HepG2 (cell line): ENCODE data around the gene CKAP2L. TPM values are rescaled to one million over a fixed set of nuclear protein-coding genes. Genes with fewer than 3 reads are reported as not detected.

ENCODE experiments used
- ATAC-seq: fragments of 200-7000 bp; cut with Tn5 transposase; 3 replicates; pipeline ENCODE4 v1.9.1; 2020; ENCODE audit warnings: mild to moderate bottlenecking, moderate library complexity
- BruUV-seq: library from RNA; stranded (reverse); fragments of 400-500 nt; replicated peaks from 2 replicates; lab custom pipeline; 2021; lab: Mats Ljungman, UMichigan
- CTCF ChIA-PET: fragments of 300-600 bp; formaldehyde crosslinking; extraction: SDS; loops from one replicate; lab custom pipeline; 2021; ENCODE audit warnings: low total read pairs, inconsistent platforms, low intra/inter-chr PET ratio; lab: Yijun Ruan, JAX
- POLR2A ChIA-PET: fragments of 350-600 bp; sonication (Branson Sonifier 250); formaldehyde crosslinking; loops from one replicate; lab custom pipeline; 2020; ENCODE audit warnings: antibody characterized with exemption, inconsistent platforms; lab: Yijun Ruan, JAX
- DNase-seq: peaks from one replicate; pipeline ENCODE4 v3.0.0-alpha.2; 2015; ENCODE audit warnings: low spot score
- FAIRE-seq: peaks from 3 replicates; lab custom pipeline; 2011; peaks lifted over from hg19 to GRCh38; lab: Jason Lieb, UNC
- H2AFZ ChIP-seq: one replicate; pipeline ENCODE4 v1.6.1; 2011; ENCODE audit warnings: low read length, inconsistent platforms
- H3K27ac ChIP-seq: fragments of 300-600 bp; 3 replicates; pipeline ENCODE4 v1.8.0; 2011; ENCODE audit warnings: mixed run types, mild to moderate bottlenecking, mixed read lengths, low read length, inconsistent platforms; ENCODE audit not compliant: insufficient read depth; ENCODE audit errors: extremely low read length
- H3K27me3 ChIP-seq, 2 experiments: fragments of 200-600 bp in 1 of 2; 2 replicates in 1 of 2; 3 replicates in 1 of 2; pipeline versions ENCODE4 v1.6.0 to v1.8.0; 2011; ENCODE audit warnings: low read length in 2 of 2, mild to moderate bottlenecking in 2 of 2, moderate library complexity in 2 of 2, inconsistent platforms in 1 of 2; ENCODE audit not compliant: insufficient read depth in 2 of 2, control insufficient read depth in 1 of 2
- H3K36me3 ChIP-seq, 2 experiments: fragments of 200-600 bp in 1 of 2; replicated peaks in 1 of 2; 2 replicates in 1 of 2; 3 replicates in 1 of 2; pipeline versions ENCODE4 v1.5.1 to v1.8.0; 2011; ENCODE audit warnings: low read length in 2 of 2, inconsistent platforms in 1 of 2; ENCODE audit not compliant: insufficient read depth in 2 of 2, control insufficient read depth in 1 of 2
- H3K4me1 ChIP-seq: 2 replicates; pipeline ENCODE4 v1.5.1; 2012; ENCODE audit warnings: low read length, inconsistent platforms; ENCODE audit not compliant: insufficient read depth
- H3K4me2 ChIP-seq: 2 replicates; pipeline ENCODE4 v1.6.0; 2011; ENCODE audit warnings: low read depth, low read length, inconsistent platforms
- H3K4me3 ChIP-seq, 3 experiments: fragments of 200-600 bp in 1 of 3; sonication (generic), shearing (Covaris generic) in 1 of 3; replicated peaks in 1 of 3; 2 replicates each; pipeline ENCODE4 v1.5.1; 2011 to 2016; ENCODE audit warnings: low read length in 3 of 3, inconsistent platforms in 2 of 3, low read depth in 2 of 3, mild to moderate bottlenecking in 2 of 3, control low read depth in 1 of 3, mixed read lengths in 1 of 3; ENCODE audit not compliant: insufficient read depth in 1 of 3
- H3K79me2 ChIP-seq: one replicate; pipeline ENCODE4 v1.6.1; 2011; ENCODE audit warnings: low read length, inconsistent platforms; ENCODE audit not compliant: insufficient read depth
- H3K9ac ChIP-seq: 2 replicates; pipeline ENCODE4 v1.6.0; 2011; ENCODE audit warnings: mild to moderate bottlenecking, low read depth, low read length, inconsistent platforms; ENCODE audit not compliant: insufficient read depth
- H3K9me3 ChIP-seq: 2 replicates; pipeline ENCODE4 v1.5.1; 2012; ENCODE audit warnings: mild to moderate bottlenecking, low read length
- H4K20me1 ChIP-seq: 2 replicates; pipeline ENCODE4 v1.6.0; 2011; ENCODE audit warnings: inconsistent platforms, mild to moderate bottlenecking, low read length, moderate library complexity; ENCODE audit not compliant: insufficient read depth
- ATAD3A ChIP-seq: sonication (generic); formaldehyde crosslinking; IDR thresholded peaks from 2 replicates; pipeline ENCODE4 v1.4.0; 2020; ENCODE audit warnings: missing genetic modification reagents
- GMEB1 ChIP-seq: sonication (generic); formaldehyde crosslinking; IDR thresholded peaks from 2 replicates; pipeline ENCODE4 v1.5.1; 2020; ENCODE audit warnings: missing genetic modification reagents, mild to moderate bottlenecking, borderline replicate concordance
- MBD4 ChIP-seq: IDR thresholded peaks from 2 replicates; pipeline ENCODE4 v1.6.1; 2012; ENCODE audit warnings: low read length, inconsistent platforms, borderline replicate concordance
- THAP8 ChIP-seq: sonication (generic); formaldehyde crosslinking; IDR thresholded peaks from 2 replicates; pipeline ENCODE4 v1.5.1; 2020; ENCODE audit warnings: missing genetic modification reagents, mild to moderate bottlenecking, borderline replicate concordance
- ZNF143 ChIP-seq: sonication (generic); formaldehyde crosslinking; IDR thresholded peaks from 2 replicates; pipeline ENCODE4 v1.4.0; 2020; ENCODE audit warnings: missing genetic modification reagents
- ZNF660 ChIP-seq: sonication (generic); formaldehyde crosslinking; IDR thresholded peaks from 2 replicates; pipeline ENCODE4 v1.5.1; 2020; ENCODE audit warnings: mild to moderate bottlenecking, low read depth, missing genetic modification reagents, borderline replicate concordance
- ZNF747 ChIP-seq: sonication (generic); formaldehyde crosslinking; IDR thresholded peaks from 2 replicates; pipeline ENCODE4 v1.8.1; 2023; ENCODE audit warnings: missing genetic modification reagents, mild to moderate bottlenecking, borderline replicate concordance
- ZNF772 ChIP-seq: sonication (generic); formaldehyde crosslinking; IDR thresholded peaks from 2 replicates; pipeline ENCODE4 v1.5.0; 2020; ENCODE audit warnings: mild to moderate bottlenecking, missing genetic modification reagents
- WGBS: methylation state at CpG from one replicate; pipeline ENCODE4 v1.1.6; 2017; ENCODE audit warnings: low lambda C conversion rate; 5-methylcytosine and 5-hydroxymethylcytosine counted together
- in situ Hi-C: cut with HindIII; loops from 2 replicates; pipeline ENCODE4 v1.10.0; 2017; ENCODE audit warnings: low pct_unique_long_range_greater_than_20kb; ENCODE audit not compliant: extremely low pct_ligation_motif_present
- intact Hi-C: fragments of 100-400 bp; cut with micrococcal nuclease; formaldehyde crosslinking; loops from one replicate; pipeline ENCODE4 v1.10.0; 2022; ENCODE audit not compliant: unreplicated experiment
- polyA plus RNA-seq, 8 experiments: library from polyadenylated mRNA; depleted of rRNA in 3 of 8; stranded (reverse) in 7 of 8; unstranded in 1 of 8; fragments of >200 nt; fragmentation: Illumina TruSeq in 4 of 8; extraction: Trizol in 4 of 8; gene quantifications; 2 replicates each; pipeline versions ENCODE4 v1.2.1 to v1.2.3, GENCODE V29; 2011 to 2016; ENCODE audit warnings: low read depth in 4 of 8, missing spikeins in 1 of 8, mixed read lengths in 1 of 8; ENCODE audit not compliant: insufficient read depth in 1 of 8
- total RNA-seq, 5 experiments: library from RNA; depleted of rRNA; stranded (reverse); fragments of >200 nt; fragmentation: Illumina TruSeq; extraction: Trizol; gene quantifications; 2 replicates each; pipeline ENCODE4 v1.2.3, GENCODE V29; 2016; ENCODE audit warnings: low read depth in 1 of 5
- TF ChIP-seq, protein P1 (sequence below): sonication (generic); formaldehyde crosslinking; IDR thresholded peaks from 2 replicates; pipeline ENCODE4 v1.4.0; 2020; ENCODE audit warnings: missing genetic modification reagents

CKAP2L gene
- total and polyA plus RNA-seq, 2 of the 13 experiments (the other 11 are each of a cell fraction or from before 2014, with no cell fraction given) = 7.1 to 9.5 TPM

DNA sequence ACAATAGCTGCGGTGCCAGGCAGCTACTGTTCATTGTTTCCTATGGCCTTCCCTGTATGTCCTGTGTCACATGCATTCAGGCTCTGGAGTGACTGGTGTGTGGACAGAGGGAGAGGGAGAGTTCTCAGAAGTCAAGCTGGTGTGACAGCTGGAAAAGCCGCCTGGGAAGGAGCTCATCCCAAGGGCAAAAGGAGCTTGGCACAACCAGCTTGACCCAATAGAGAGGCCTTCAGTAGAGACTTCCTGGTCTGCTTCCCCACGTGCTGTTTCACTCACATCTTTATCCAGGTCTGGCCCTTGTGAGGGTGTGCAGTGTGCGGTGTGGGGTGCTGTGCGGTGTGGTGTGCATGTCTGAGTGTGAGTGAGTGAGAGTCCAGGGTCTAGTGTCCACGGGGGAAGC lies 54.7 kb downstream of the CKAP2L start:
- no peak overlapping the region for H3K4me3 ChIP-seq
- BruUV-seq = no TSS peak
- intact Hi-C loops = no loop called here
- no peak for DNase-seq
- no peak for FAIRE-seq
- in situ Hi-C loops = no loop called here
- peaks cover 15% of the 10 kb centered on the region for H3K4me1 ChIP-seq
- peaks cover 2 to 33% of the 10 kb centered on the region in 2 experiments; a peak in 4 of 5 replicates for H3K27me3 ChIP-seq
- WGBS = 53% methylated on average over 6 of the region's 6 CpGs
- H3K27ac ChIP-seq = no peak overlapping the region
- H2AFZ ChIP-seq = no peak overlapping the region
- no peaks in the 10 kb centered on the region for H3K79me2 ChIP-seq
- POLR2A ChIA-PET = no interaction called here
- CTCF ChIA-PET = no interaction called here
- no peak overlapping the region for H3K4me2 ChIP-seq
- H3K9ac ChIP-seq = no peak overlapping the region
- TF ChIP-seq ZNF772 (CRISPR knock-in tag) = no peak
- no peak for TF ChIP-seq GMEB1 (CRISPR knock-in tag)
- TF ChIP-seq ZNF143 = no peak
- TF ChIP-seq ZNF747 (CRISPR knock-in tag) = no peak
- TF ChIP-seq THAP8 (CRISPR knock-in tag) = no peak
- TF ChIP-seq ATAD3A (CRISPR knock-in tag) = no peak
- TF ChIP-seq, protein P1, sequence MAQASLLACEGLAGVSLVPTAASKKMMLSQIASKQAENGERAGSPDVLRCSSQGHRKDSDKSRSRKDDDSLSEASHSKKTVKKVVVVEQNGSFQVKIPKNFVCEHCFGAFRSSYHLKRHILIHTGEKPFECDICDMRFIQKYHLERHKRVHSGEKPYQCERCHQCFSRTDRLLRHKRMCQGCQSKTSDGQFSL (CRISPR knock-in tag) = no peak
- TF ChIP-seq ZNF660 (CRISPR knock-in tag) = no peak
- no peak for TF ChIP-seq MBD4
- no peaks in the 10 kb centered on the region for H4K20me1 ChIP-seq
- no peaks in the 10 kb centered on the region for H3K36me3 ChIP-seq
- ATAC-seq = no peak
- no peaks in the 10 kb centered on the region for H3K9me3 ChIP-seq
